ENCODE measurements around the gene TREML2. TPM values are rescaled to one million over a fixed set of nuclear protein-coding genes. Genes with fewer than 3 reads are reported as not detected.

TREML2 gene
- total RNA-seq, 2 donors from 2014 or later = 0.17 TPM; not detected in 1

DNA sequence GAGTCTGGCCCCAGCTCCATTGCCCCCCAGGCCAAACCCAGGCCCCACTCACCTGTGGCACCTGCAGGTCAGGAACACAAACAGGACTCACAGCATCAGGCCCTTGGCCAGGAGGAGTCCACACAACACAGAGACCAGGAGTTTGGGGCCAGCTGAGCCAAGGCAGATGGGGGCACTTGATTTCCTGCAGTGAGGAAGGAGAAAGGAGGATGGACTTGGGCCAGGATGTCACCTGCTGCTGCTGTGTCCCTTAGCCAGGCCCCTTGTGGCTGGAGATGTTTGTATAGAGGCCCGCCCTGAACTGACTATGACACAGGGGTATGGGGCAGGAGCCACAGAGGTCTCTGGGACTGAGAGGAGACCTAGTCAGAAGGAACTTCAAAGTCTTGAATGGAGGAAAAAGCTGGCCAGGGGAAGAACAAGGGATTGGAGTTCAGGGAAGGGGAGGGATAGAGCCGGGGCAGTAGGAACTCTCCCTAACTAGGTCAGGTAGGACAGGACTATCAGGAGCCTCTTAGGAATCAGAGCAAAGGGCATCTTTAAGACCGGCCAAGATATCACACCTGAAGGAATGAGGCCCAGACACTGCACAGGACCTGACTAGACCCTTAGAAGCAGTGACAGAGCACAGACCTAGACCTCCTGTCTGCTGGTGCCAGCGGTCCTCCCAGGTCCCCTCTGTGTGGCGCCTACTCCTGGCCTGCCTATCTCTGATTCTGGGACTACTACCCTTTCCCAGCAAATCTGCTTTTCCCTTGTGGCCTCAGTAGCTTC, 8.8 kb upstream of the TREML2 start:
- no peak for DNase-seq (ENCODE audit: low spot score)
- TF ChIP-seq CTCF (IDR thresholded peaks at IDR 0.05) (no peak), POLR2AphosphoS5 (IDR thresholded peaks at IDR 0.05) (no peak), POLR2A (IDR thresholded peaks at IDR 0.05) (no peak)
- intact Hi-C loops (cut with DNase I) = no loop called here
- 88% methylated on average over 5 of the region's 5 CpGs for WGBS
- Histone ChIP-seq H3K27ac (no peak overlapping the region), H3K27me3 (replicated peaks; ENCODE audit: insufficient read depth) (no peaks in the 10 kb centered on the region), H3K4me3 (no peak overlapping the region), H3K36me3 (no peaks in the 10 kb centered on the region), H3K9me3 (no peaks in the 10 kb centered on the region), H3K4me1 (replicated peaks) (no peaks in the 10 kb centered on the region)

- Histone ChIP-seq H3K27me3 (replicated peaks; ENCODE audit: insufficient read depth) (no peaks in the 10 kb centered on the region), H3K27ac (no peak overlapping the region), H3K36me3 (no peaks in the 10 kb centered on the region), H3K9me3 (no peaks in the 10 kb centered on the region), H3K4me3 (no peak overlapping the region), H3K4me1 (replicated peaks) (no peaks in the 10 kb centered on the region)
- TF ChIP-seq CTCF (IDR thresholded peaks at IDR 0.05) (no peak), POLR2AphosphoS5 (IDR thresholded peaks at IDR 0.05) (no peak), POLR2A (IDR thresholded peaks at IDR 0.05) (no peak)
- 92% methylated on average over 7 of the region's 7 CpGs for WGBS
- DNase-seq (ENCODE audit: low spot score) = no peak
- intact Hi-C loops (cut with DNase I) = no loop called here
Measured at GRCh38 chr6:41208439-41209106, 7.6 kb upstream of the TREML2 start.

DNA sequence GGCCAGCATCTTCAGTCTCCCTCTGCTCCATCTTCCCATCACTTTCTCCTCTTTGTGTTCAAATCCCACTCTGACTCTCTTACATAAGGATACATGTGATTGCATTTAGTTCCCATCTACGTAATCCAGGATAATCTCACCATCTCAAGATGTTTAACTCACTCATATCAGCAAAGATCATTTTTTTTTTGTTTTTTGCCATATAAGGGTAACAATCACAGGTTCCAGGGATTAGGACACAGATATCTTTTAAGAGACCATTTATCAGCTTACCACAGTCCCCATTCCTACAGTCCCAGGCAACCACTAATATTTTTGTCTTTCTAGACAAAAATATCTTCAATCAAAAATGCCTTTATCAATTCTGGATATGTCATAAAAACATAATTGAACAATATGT, 3.2 kb upstream of the TREML2 start:
- DNase-seq (ENCODE audit: low spot score) = no peak

GRCh38 chr6:41201764-41202173, 820 bp upstream of the TREML2 start:
- no peak overlapping the region for H3K27ac ChIP-seq
- WGBS = 72% methylated on average over 8 of the region's 8 CpGs
- no peak for DNase-seq (ENCODE audit: low spot score)

More for the DNA sequence above, 3.2 kb upstream of the TREML2 start:
- H3K9me3 ChIP-seq = no peaks in the 10 kb centered on the region
- intact Hi-C loops (cut with DNase I) = no loop called here
- no peak overlapping the region for H3K27ac ChIP-seq
- TF ChIP-seq CTCF (IDR thresholded peaks at IDR 0.05) (no peak), POLR2AphosphoS5 (IDR thresholded peaks at IDR 0.05) (no peak), POLR2A (IDR thresholded peaks at IDR 0.05) (no peak)
- no peaks in the 10 kb centered on the region for H3K4me1 ChIP-seq (replicated peaks)
- H3K36me3 ChIP-seq = no peaks in the 10 kb centered on the region
- no peaks in the 10 kb centered on the region for H3K27me3 ChIP-seq (replicated peaks; ENCODE audit: insufficient read depth)
- 66% methylated on average over 1 of the region's 1 CpG for WGBS
- H3K4me3 ChIP-seq = no peak overlapping the region

More at GRCh38 chr6:41201764-41202173, 820 bp upstream of the TREML2 start:
- Histone ChIP-seq H3K9me3 (no peaks in the 10 kb centered on the region), H3K36me3 (no peaks in the 10 kb centered on the region), H3K27me3 (replicated peaks; ENCODE audit: insufficient read depth) (no peaks in the 10 kb centered on the region), H3K4me3 (no peak overlapping the region), H3K4me1 (replicated peaks) (no peaks in the 10 kb centered on the region)
- no peak for TF ChIP-seq POLR2A (IDR thresholded peaks at IDR 0.05)
- no peak for TF ChIP-seq CTCF (IDR thresholded peaks at IDR 0.05)
- no peak for TF ChIP-seq POLR2AphosphoS5 (IDR thresholded peaks at IDR 0.05)
- intact Hi-C loops (cut with DNase I) = no loop called here
